Measurements from ENCODE around the gene ZBTB20. TPM values are rescaled to one million over a fixed set of nuclear protein-coding genes. Genes with fewer than 3 reads are reported as not detected.

The ZBTB20 gene
- total RNA-seq, 1 donor from 2014 or later = 13.9 TPM

- no peak for DNase-seq (ENCODE audit: low read depth in 2 of 2)
Measured at GRCh38 chr3:114587986-114588385, 559.1 kb downstream of the ZBTB20 start.

DNA sequence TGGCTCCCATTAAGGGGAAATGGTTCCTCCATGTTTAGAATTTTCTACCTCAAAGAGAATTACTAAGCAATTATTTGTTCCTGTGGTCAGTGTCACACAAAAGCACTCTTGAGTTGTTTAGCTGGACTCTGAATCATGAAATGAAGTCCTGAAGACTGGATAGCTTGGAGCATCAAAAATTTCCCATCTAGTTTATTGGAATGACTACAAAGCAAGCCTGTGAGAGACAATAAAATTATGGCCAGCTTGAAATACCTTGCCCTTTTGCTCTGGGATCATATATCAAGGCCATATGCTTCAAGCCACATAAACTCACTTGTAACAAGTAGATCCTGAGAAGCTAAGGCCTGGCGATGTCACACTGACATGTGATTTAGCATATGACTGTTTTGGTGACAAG is 561.0 kb downstream of the ZBTB20 start:
- DNase-seq (ENCODE audit: low read depth in 2 of 2) = no peak

DNA sequence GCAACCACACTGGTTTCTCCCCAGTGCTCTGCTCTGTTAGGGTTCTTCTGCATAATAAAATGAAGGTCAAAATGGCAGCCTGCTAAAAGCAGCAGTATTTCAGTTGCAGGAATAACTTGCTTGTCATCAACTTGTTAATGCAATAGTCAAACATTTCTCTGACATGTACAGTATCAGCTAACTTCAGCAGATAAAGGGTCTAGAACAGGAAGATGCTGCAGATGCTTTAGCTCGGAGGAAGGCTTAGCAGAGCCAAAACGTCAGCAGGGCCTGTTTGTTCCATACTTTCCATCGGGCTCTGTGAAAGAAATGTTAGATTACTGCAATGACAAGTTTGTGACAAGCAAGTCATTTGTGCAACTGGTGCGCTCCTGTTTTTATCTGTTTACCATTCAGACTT is 561.4 kb downstream of the ZBTB20 start:
- DNase-seq (ENCODE audit: low read depth in 2 of 2) = no peak

DNA sequence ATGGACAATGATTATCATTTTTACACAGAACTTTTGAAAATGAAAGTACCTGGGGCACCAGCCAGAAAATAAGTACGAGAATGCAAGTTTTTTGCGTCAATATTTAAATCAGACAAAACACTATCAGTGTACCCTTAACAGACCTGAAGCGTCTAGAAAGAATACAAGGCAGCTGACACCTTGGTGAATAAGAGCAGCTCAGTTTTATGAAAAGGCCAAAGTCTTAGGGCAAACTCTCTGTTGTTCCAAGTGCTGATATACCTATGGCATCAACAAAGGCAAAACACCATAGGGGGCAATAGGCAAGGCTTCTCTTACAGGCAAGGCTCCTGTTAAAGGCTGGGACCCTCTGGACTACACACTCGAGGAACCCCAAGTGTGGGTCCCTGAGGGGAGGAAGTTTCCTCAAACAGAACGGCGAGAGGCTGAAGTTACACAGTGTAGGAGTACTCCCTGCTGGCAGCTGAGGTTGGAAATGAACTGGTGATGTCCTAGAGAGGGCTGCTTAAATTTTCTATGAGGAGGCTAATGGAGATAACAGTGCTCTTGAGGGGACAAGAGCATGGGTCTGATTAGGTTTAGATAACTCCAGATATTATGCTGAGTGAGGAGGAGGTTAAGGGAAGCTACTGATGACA is 562.2 kb downstream of the ZBTB20 start:
- DNase-seq (ENCODE audit: low read depth in 2 of 2) = peak; percentile 11 to 37

DNA sequence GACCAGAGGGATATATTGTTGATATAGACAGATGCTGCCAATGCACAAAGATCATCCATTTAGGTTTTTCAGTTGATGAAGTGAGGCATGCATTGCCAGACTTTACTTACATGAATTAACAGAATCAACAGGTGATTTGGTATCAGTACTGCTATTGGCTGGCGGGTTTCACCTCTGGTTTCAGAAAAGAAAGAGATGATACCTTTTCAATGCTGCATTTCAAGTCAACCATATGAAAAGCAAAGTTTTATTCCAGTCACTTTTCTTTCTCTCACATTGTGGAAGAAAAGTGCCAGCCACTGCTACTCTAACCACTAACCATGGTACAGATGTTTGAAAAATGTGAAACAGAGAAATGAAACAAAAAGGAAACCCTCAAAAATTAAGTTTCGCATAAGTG is 564.2 kb downstream of the ZBTB20 start:
- no peak for DNase-seq (ENCODE audit: low read depth in 2 of 2)

DNA sequence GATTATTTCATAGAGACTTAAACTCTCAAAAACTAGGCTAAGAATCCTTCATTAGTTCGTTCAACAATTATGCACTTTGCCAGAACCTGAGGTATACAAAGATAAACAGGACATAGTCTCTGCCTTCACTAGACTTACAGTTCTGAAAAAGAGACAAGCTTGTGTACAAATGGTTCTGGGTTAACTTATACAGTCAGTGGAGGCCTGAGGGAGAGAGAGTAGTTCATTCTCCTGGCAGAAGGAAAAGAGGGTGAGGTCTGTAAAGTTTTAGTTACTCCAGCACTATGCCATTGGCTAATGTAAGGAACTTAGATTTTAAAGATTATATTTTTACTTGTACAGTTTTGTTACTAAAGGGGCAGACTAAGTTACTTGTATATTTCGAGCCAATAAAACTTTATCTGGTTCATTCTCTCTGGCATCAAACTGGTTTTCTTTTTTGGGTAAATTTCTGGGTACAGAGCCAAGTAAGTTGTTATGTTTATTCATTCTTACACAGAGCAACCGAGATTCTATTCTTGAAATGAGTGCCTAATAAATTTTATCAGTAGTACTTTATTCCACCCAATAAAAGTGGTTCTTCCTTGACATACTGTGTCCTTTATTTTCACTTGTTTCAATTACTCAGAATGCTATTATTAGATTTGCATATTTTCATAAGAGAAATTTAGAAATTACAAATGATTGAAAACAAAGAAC is 574.6 kb downstream of the ZBTB20 start:
- no peak for DNase-seq (ENCODE audit: low read depth in 2 of 2)

DNA sequence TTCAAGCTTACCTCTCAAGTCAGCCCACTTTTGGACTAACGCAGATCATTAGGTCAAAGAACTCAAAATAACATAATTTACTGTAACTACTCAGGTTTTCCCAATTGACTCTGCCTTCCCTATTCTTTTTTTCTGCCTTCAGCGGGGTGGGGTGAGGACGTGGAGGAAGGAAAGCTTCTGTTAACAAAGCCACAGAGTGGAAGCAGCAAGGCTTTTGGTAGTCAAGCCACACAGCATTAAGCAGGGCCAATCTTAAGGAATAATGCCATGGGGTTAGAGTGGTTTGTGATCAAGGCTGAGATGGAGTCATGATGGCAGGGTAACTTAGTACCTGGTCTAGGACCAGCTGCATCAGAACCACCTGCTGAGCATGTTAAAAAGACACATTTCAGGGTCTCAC is 575.7 kb downstream of the ZBTB20 start:
- no peak for DNase-seq (ENCODE audit: low read depth in 2 of 2)

GRCh38 chr3:114569186-114569585 is 577.9 kb downstream of the ZBTB20 start:
- DNase-seq (ENCODE audit: low read depth in 2 of 2) = peak; percentile 59 to 71

DNA sequence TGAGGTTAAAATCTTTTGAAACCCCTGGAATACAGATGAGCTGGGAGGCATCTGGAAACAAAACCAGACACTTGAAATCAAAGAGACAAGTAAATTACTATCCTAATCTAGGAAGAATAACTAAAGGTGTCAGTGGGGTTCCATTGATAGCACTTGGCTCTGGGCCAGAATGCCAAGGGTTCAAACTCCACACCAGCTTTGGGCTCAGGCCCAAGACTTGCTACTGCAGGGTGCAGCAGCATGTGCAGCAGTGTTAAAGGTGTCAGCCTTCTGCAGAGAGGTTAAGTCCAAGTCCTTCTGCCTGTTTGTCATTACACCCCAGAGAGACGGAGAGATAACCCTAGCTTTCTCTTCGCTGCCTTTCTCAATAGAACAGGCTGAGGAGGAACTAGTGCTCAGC is 579.3 kb downstream of the ZBTB20 start:
- no peak for DNase-seq (ENCODE audit: low read depth in 2 of 2)

DNA sequence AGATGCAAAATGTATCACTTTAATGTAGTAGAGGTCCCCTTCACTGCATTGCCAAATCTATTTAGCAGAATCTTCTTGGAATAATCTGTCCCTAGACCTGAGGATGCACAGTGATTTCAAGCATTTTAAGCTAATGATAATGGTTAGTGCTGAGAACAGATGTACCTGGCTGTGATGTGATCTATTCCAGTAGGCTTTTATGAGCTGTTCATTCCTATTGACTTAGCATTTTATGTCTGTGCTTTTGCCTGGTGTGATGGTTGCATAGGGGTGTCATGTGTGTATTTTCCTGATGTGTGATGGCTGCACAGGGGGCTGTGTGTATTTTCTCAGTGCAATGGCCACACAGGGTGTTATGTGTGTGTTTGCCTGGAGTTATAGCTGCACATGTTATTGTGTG is 580.3 kb downstream of the ZBTB20 start:
- no peak for DNase-seq (ENCODE audit: low read depth in 2 of 2)

- peak; percentile 56 to 78 for DNase-seq (ENCODE audit: low read depth in 2 of 2)
Measured at GRCh38 chr3:114566162-114566755, 580.8 kb downstream of the ZBTB20 start.

DNA sequence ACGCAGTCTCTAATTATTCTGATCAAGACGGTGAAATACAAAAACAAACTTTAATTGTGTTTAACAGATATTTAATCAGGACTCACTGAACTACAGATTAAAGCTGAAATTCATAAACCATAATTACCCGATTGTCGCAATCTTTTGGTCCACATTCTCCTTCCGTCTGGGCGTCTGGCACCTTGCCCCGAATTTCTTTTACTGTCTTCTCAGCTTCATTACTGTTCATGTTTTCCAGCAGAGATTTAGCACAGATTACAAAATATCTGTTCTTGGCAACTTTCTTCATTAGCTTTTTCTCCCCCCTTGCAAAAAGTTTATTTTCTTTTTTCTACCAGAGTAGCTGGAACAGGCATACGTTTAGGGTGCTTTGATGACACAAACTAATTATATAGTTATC is 581.9 kb downstream of the ZBTB20 start:
- DNase-seq (ENCODE audit: low read depth in 2 of 2) = no peak

- no peak for DNase-seq (ENCODE audit: low read depth in 2 of 2)
Measured at GRCh38 chr3:114563720-114564119, 583.4 kb downstream of the ZBTB20 start.

DNA sequence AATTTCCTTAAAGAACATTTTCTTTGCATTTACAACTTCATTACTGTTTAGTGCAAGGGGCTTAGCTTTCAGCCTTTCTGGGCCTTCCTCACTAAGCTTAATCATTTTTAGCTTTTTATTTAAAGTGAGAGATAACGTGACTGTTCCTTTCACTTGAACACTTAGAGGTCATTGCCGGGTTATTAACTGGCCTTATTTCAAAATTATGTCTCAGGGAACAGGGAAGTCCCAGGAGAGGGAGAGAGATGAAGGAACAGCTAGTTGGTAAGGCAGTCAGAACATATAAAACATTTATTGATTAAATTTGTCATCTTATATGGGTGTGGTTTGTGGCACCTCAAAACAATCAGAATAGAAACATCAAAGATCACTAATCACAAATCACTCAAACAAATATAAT is 584.5 kb downstream of the ZBTB20 start:
- no peak for DNase-seq (ENCODE audit: low read depth in 2 of 2)

DNA sequence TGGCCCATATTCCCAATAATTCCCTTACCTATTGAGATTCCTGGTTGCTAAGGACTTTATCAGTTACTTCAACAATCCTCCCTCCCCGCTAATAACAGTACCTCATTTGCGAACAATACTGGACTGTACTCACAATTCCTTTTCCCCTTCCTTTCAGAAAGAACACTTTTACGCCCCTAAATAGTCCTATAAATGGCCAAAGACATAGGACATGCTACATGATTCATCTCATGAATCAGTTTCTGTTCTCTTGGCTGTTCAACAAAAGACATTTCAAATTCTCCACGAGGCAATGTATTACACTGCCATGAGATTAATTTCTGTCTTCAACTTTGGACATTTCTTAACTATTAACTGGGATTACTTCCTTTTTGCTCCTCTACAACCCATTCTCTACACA is 588.8 kb downstream of the ZBTB20 start:
- peak in 1 of 2 donors; percentile 78 for DNase-seq (ENCODE audit: low read depth in 2 of 2)

GRCh38 chr3:114557791-114558190 is 589.3 kb downstream of the ZBTB20 start:
- DNase-seq (ENCODE audit: low read depth in 2 of 2) = peak in 1 of 2 donors; percentile 50

DNA sequence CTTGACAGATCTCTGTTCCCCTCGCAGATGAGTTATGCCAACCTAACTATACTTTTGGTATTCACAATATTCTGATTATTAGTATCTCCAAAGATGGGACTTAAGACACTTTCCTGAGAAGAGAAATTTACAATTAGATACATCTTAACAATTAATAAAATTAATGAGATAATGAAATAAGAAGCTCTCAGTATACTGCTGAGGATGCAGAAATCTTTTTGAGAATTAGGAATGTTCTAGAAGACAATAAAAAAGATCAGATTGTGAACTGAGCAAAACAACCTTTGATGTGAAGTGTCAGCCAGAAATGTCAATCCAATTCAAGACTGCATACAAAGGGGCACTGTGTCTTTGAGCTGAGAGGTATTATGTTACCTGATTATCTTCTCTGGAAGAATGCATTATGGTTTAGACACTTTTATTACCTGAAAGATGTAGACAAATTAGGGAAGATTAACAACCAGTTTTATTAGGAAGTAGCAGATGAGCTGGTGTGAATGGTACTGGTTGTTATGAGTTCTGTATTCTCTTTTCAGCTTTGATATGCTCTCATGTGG is 590.4 kb downstream of the ZBTB20 start:
- DNase-seq (ENCODE audit: low read depth in 2 of 2) = no peak

GRCh38 chr3:114554731-114555130 is 592.4 kb downstream of the ZBTB20 start:
- peak in 1 of 2 donors; percentile 14 for DNase-seq (ENCODE audit: low read depth in 2 of 2)

- DNase-seq (ENCODE audit: low read depth in 2 of 2) = no peak
Measured at GRCh38 chr3:114553949-114554593, 593.0 kb downstream of the ZBTB20 start.

DNA sequence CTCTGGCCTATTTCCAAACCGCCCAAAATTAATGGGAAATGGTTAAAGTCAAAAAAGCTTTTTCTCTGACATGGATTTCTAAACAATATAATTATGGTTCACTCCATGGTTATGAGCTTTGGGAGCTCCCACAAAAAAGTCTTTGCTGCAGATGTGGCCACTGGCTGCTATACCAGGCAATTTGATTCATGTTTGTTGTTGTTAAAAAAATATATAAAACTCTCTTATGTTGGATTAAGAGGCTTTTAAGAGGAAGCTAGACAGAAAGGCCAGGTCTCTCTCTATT is 594.6 kb downstream of the ZBTB20 start:
- no peak for DNase-seq (ENCODE audit: low read depth in 2 of 2)

DNA sequence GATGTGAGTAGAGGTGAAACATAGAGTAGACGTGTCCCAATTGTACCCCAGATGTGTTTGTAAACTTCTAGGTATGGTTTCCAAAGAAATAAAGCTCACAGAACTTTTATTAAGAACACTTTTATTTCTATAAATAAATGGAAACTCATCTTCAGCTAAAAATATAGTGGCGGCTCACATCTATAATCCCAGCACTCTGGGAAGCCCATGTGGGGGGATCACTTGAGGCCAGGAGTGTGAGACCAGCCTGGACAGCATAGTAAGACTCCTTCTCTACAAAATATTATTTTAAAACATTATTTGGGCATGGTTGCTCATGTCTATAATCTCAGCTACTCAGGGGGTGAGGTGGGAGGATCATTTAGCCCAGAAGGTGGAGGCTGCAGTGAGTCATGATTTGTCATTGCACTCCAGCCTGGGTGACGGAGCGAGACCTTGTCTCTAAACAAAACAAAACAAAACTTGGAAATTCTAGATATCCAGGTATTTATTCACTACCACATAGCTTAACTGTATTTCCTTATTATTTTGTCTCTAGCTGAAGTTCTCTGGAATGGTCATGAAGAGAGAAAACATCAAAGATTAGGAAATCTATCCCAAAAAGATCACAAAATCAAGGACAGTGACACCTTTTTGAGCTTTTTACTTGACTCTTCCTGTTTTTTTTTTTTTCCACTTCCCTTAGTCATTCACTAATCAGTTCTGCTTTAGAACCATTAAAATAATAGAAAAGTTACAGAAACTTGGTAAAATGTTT is 595.1 kb downstream of the ZBTB20 start:
- DNase-seq (ENCODE audit: low read depth in 2 of 2) = peak; percentile 74 to 81

- DNase-seq (ENCODE audit: low read depth in 2 of 2) = peak in 1 of 2 donors; percentile 69
Measured at GRCh38 chr3:114550165-114550564, 596.9 kb downstream of the ZBTB20 start.
